Lower leg skin (tissue), 4 donors: ENCODE data around the gene NKAIN2. TPM values are rescaled to one million over a fixed set of nuclear protein-coding genes. Genes with fewer than 3 reads are reported as not detected.
"Not testable (repeated sequence)": the region's sequence is repeated elsewhere in the genome, so short reads cannot be mapped to it uniquely, and the experiment has no call there.

Experiments used
- DNase-seq, 2 donors: peaks; one replicate each; pipeline ENCODE4 v3.0.0-alpha.2; 2019; ENCODE audit warnings: low spot score in 2 of 2
- H3K4me3 ChIP-seq: fragments of 200-600 bp; sonication (generic); 2 replicates; pipeline ENCODE4 v1.5.1; 2017; ENCODE audit warnings: mild to moderate bottlenecking, low read depth; ENCODE audit not compliant: poor library complexity, severe bottlenecking
- CTCF ChIP-seq, 3 donors: fragments of 450-650 bp; IDR thresholded peaks; one replicate each; pipeline ENCODE4 v1.5.1; 2016; ENCODE audit warnings: antibody characterized with exemption in 3 of 3, mild to moderate bottlenecking in 3 of 3, moderate library complexity in 2 of 3
- POLR2A ChIP-seq, 2 donors: fragments of 450-650 bp; IDR thresholded peaks; one replicate each; pipeline ENCODE4 v1.6.1; 2016 to 2017; ENCODE audit warnings: antibody characterized with exemption in 2 of 2, mild to moderate bottlenecking in 1 of 2, moderate library complexity in 1 of 2
- WGBS, 2 donors: methylation state at CpG; one replicate each; pipeline ENCODE4 v1.1.5; 2018; 5-methylcytosine and 5-hydroxymethylcytosine counted together
- intact Hi-C: fragments of 100-400 bp; cut with DNase I; formaldehyde crosslinking; loops from one replicate; pipeline ENCODE4 v1.15.0; 2023; ENCODE audit warnings: low total_unique reads
- total RNA-seq, 4 donors: library from RNA; depleted of rRNA; stranded (reverse); fragments of >200 nt; gene quantifications; one replicate each; pipeline ENCODE4 v1.1.0, GENCODE V29; 2016

NKAIN2 gene
- total RNA-seq, 4 donors from 2014 or later = 0.37 TPM; not detected in 3

- intact Hi-C loops = no loop called here
Measured at GRCh38 chr6:123967905-123968304, 164.2 kb downstream of the NKAIN2 start.

DNA sequence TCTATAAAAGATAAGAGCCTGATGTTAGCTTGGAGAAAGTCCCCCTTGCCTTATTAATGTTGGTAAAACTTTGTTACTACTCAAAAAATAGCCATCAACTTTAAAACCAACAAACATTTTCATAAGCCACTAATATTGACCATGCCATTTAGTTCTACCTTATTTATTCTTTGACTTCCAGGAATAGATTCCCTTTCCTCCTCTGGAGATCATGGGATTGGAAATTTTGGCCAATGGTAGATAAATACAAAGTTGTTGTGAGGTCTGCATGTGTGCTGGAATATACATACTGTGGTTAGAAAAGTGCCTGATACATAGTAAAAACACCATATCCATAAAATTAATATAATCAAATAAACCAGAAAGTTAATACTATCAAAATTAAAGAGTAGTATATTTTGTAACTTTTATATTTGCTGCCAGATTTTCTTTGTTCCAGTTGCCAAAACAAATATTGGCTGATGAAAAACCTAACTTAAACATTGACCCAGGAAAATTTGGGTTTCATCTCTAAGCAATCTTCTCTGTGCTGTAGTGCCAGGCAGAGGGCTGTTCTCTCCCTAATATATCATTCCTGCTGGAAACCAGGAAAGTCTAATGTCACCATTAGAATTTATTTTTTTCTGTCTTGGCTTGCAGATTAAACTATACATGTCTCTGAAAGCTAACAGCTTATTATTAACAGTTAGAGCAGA, 169.1 kb downstream of the NKAIN2 start:
- intact Hi-C loops = no loop called here
- no peak overlapping the region for H3K4me3 ChIP-seq
- TF ChIP-seq POLR2A (IDR thresholded peaks at IDR 0.05) = no peak
- DNase-seq = no peak

More at GRCh38 chr6:123967905-123968304, 164.2 kb downstream of the NKAIN2 start:
- DNase-seq = no peak
- 57 to 63% methylated on average over 6 of the region's 6 CpGs for WGBS, 2 donors
- H3K4me3 ChIP-seq = no peak overlapping the region
- TF ChIP-seq POLR2A (IDR thresholded peaks at IDR 0.05) = no peak
- TF ChIP-seq CTCF (IDR thresholded peaks at IDR 0.05) = no peak

DNA sequence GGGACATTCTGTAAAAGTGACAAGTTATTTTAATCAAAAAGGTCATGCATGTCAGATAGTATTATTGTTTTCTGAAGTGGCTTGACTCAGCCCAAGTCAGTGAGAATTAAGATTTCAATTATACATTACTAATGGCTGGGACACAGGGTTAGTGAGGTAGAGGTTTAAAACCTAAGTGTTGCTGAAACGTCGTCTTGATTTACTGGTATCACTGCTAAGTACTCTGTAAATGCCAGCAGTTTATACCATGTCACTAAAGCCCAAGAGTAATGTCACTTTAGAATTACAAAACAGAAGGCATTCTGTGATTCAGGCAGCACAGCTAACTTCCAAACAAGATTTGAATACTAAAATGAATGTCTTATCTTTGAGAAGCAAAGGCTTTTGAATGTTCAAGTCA, 176.6 kb downstream of the NKAIN2 start:
- 71 to 77% methylated on average over 2 of the region's 2 CpGs for WGBS, 2 donors
- TF ChIP-seq CTCF (IDR thresholded peaks at IDR 0.05) (no peak), POLR2A (IDR thresholded peaks at IDR 0.05) (no peak)
- no peak overlapping the region for H3K4me3 ChIP-seq

DNA sequence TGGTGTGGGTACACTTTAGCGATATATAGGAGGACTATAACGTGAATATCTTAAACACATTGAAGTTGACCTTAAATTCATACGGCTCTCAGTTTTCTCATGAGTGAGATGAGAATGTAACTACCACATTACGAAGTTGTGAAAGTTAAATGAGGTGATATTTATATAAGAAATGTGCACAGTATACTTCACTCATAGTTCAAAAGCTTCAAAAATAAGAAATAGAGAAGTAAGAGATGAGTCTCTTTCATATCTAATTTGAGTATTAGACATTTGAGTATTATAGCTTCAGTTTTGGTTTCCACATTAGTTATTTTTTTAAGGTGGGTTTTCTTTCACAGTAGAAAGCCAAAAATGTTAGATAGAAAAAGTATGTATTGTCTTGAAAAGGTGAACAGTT, 183.3 kb downstream of the NKAIN2 start:
- no peak for DNase-seq
- WGBS, 2 donors = 90 to 92% methylated on average over 4 of the region's 4 CpGs
- intact Hi-C loops = no loop called here
- no peak overlapping the region for H3K4me3 ChIP-seq
- TF ChIP-seq POLR2A (IDR thresholded peaks at IDR 0.05) (no peak), CTCF (IDR thresholded peaks at IDR 0.05) (no peak)

More for the DNA sequence above, 176.6 kb downstream of the NKAIN2 start:
- no peak for DNase-seq
- intact Hi-C loops = no loop called here

GRCh38 chr6:123989918-123990317, 186.3 kb downstream of the NKAIN2 start:
- H3K4me3 ChIP-seq, DNase-seq, intact Hi-C loops: not testable (repeated sequence)
- 55 to 57% methylated on average over 5 of the region's 5 CpGs for WGBS, 2 donors

- TF ChIP-seq CTCF (IDR thresholded peaks at IDR 0.05) = no peak
- no peak for TF ChIP-seq POLR2A (IDR thresholded peaks at IDR 0.05)
- intact Hi-C loops = no loop called here
- H3K4me3 ChIP-seq = no peak overlapping the region
- no peak for DNase-seq
- 72 to 84% methylated on average over 2 of the region's 2 CpGs for WGBS, 2 donors
Measured at GRCh38 chr6:123990376-123990775, 186.7 kb downstream of the NKAIN2 start.

- TF ChIP-seq POLR2A (IDR thresholded peaks at IDR 0.05) = no peak
- no peak for TF ChIP-seq CTCF (IDR thresholded peaks at IDR 0.05)
- H3K4me3 ChIP-seq = no peak overlapping the region
- intact Hi-C loops = no loop called here
- WGBS, 2 donors = 73 to 76% methylated on average over 3 of the region's 3 CpGs
- no peak for DNase-seq
Measured at GRCh38 chr6:123994168-123994567, 190.5 kb downstream of the NKAIN2 start.
